Activated CD4-positive, alpha-beta T cell treated with anti-CD3 and anti-CD28 coated beads, Interleukin-2, amount 50 U/mL, for 4 hours (primary cell): ENCODE measurements around the gene ISM1.

ENCODE experiments used
- DNase-seq, 2 experiments: peaks; one replicate each; pipeline ENCODE4 v3.0.0-alpha.2; 2020

Gene ISM1

GRCh38 chr20:13318871-13319521 is 97.9 kb downstream of the ISM1 start:
- DNase-seq: no peak

GRCh38 chr20:13320702-13321101 is 99.6 kb downstream of the ISM1 start:
- no peak for DNase-seq

GRCh38 chr20:13321416-13321815 is 100.3 kb downstream of the ISM1 start:
- DNase-seq: no peak

- DNase-seq: no peak
These were observed 101.1 kb downstream of the ISM1 start for GRCh38 chr20:13322198-13322597.

- DNase-seq: no peak
These were observed 101.5 kb downstream of the ISM1 start for GRCh38 chr20:13322621-13323020.

- no peak for DNase-seq
These were observed 104.0 kb downstream of the ISM1 start for GRCh38 chr20:13325033-13325432.

- no peak for DNase-seq
These were observed 104.8 kb downstream of the ISM1 start for GRCh38 chr20:13325796-13326340.

- DNase-seq: no peak
These were observed 110.5 kb downstream of the ISM1 start for GRCh38 chr20:13331536-13331935.

GRCh38 chr20:13333036-13333435 is 112.0 kb downstream of the ISM1 start:
- no peak for DNase-seq

GRCh38 chr20:13333793-13334192 is 112.7 kb downstream of the ISM1 start:
- no peak for DNase-seq

- no peak for DNase-seq
These were observed 115.4 kb downstream of the ISM1 start for GRCh38 chr20:13336308-13337089.

- DNase-seq: no peak
These were observed 116.2 kb downstream of the ISM1 start for GRCh38 chr20:13337090-13337784.

- no peak for DNase-seq
These were observed 117.1 kb downstream of the ISM1 start for GRCh38 chr20:13338097-13338661.

- DNase-seq: no peak
These were observed 117.9 kb downstream of the ISM1 start for GRCh38 chr20:13338999-13339411.

GRCh38 chr20:13340088-13340487 is 119.0 kb downstream of the ISM1 start:
- DNase-seq: no peak

GRCh38 chr20:13341737-13342393 is 120.8 kb downstream of the ISM1 start:
- DNase-seq: no peak

GRCh38 chr20:13342469-13343242 is 121.6 kb downstream of the ISM1 start:
- DNase-seq: no peak

GRCh38 chr20:13344671-13345070 is 123.6 kb downstream of the ISM1 start:
- DNase-seq: no peak

- DNase-seq: no peak
These were observed 127.5 kb downstream of the ISM1 start for GRCh38 chr20:13348311-13349234.

- DNase-seq: no peak
These were observed 128.1 kb downstream of the ISM1 start for GRCh38 chr20:13349235-13349604.
